ENCODE data around the gene CREM. TPM values are rescaled to one million over a fixed set of nuclear protein-coding genes. Genes with fewer than 3 reads are reported as not detected.

Gene CREM
- total RNA-seq, 2 experiments from 2014 or later: 32.2 to 38.1 TPM

DNA sequence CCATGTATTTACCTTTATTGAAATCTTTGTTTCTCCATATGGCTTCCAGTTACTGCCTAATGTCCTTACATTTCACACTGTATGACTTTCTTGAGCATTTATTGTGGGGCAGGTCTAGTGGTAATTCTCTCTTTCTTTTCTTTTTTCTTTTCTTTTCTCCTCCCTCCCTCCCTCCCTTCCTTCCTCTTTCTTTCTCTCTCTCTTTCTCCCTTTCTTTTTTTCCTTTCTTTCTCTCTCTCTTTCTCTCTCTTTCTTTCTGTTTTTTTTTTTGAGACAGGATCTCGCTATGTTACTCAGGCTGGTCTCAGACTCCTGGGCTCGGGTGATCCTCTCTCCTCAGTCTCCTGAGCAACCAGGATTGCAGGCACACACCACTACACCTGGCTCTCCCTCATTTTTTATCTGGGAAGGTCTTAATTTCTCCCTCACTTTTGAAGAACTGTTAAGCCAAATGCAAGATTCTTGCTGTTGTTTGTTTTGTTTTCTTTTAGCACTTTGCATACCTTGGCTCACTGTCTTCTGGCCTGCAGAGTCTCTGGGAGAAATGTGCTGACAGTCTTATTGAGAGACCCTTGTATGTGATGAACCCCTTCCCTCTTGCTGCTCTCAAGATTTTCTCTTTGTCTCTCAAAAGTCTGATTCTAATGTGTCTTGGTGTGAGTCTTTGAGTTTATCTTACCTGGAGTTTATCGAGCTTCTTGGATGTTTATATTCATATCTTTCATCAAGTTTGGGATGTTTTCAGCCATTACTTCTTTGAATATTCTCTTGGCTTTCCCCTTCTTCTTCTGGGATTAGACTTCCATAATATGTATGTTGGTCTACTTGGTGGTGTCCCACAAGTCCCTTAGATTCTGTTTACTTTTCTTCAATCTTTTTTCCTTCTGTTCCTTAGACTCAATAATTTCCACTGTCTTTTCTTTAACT, 130.7 kb downstream of the CREM start:
- H3K36me3 ChIP-seq (ENCODE audit: insufficient read depth, low read length): no peaks in the 10 kb centered on the region
- intact Hi-C loops (cut with micrococcal nuclease; ENCODE audit: unreplicated experiment): no loop called here
- H3K4me2 ChIP-seq (ENCODE audit: low read length): no peak overlapping the region
- H3K4me3 ChIP-seq (ENCODE audit: low read depth, low read length, poor library complexity, severe bottlenecking): no peak overlapping the region
- H3K79me2 ChIP-seq (ENCODE audit: insufficient read depth, low read depth, low read length): no peaks in the 10 kb centered on the region
- no peak overlapping the region for H2AFZ ChIP-seq (ENCODE audit: low read length)
- CTCF ChIA-PET (ENCODE audit: unreplicated experiment): no interaction called here
- no TSS peak for BruUV-seq (replicated peaks)
- POLR2A ChIA-PET: interaction anchor here (0.5 kb wide), 2 partner anchors 164 to 1541 kb away, joined by 3 to 4 read pairs; no protein-coding TSS in a partner anchor
- no peak for TF ChIP-seq EZH2phosphoT487 (IDR thresholded peaks at IDR 0.05; ENCODE audit: borderline replicate concordance, low read depth, low read length)
- TF ChIP-seq, protein P1, sequence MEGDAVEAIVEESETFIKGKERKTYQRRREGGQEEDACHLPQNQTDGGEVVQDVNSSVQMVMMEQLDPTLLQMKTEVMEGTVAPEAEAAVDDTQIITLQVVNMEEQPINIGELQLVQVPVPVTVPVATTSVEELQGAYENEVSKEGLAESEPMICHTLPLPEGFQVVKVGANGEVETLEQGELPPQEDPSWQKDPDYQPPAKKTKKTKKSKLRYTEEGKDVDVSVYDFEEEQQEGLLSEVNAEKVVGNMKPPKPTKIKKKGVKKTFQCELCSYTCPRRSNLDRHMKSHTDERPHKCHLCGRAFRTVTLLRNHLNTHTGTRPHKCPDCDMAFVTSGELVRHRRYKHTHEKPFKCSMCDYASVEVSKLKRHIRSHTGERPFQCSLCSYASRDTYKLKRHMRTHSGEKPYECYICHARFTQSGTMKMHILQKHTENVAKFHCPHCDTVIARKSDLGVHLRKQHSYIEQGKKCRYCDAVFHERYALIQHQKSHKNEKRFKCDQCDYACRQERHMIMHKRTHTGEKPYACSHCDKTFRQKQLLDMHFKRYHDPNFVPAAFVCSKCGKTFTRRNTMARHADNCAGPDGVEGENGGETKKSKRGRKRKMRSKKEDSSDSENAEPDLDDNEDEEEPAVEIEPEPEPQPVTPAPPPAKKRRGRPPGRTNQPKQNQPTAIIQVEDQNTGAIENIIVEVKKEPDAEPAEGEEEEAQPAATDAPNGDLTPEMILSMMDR (conservative IDR thresholded peaks at IDR 0.05; ENCODE audit: low read length): no peak
- no peak for DNase-seq (ENCODE audit: low spot score)
- H3K27ac ChIP-seq (ENCODE audit: low read depth, low read length, poor library complexity, severe bottlenecking): no peak overlapping the region
- no peaks in the 10 kb centered on the region for H3K4me1 ChIP-seq (ENCODE audit: insufficient read depth, low read length, poor library complexity, severe bottlenecking)
- no peaks in the 10 kb centered on the region for H3K9me2 ChIP-seq (ENCODE audit: insufficient read depth, low read length)
- H3K9me3 ChIP-seq (ENCODE audit: low read length): 0 out of 2 replicates have a peak, but pooled peaks cover 4% of the 10 kb centered on the region
- no peaks in the 10 kb centered on the region for H4K20me1 ChIP-seq (ENCODE audit: insufficient read depth, low read length)

DNA sequence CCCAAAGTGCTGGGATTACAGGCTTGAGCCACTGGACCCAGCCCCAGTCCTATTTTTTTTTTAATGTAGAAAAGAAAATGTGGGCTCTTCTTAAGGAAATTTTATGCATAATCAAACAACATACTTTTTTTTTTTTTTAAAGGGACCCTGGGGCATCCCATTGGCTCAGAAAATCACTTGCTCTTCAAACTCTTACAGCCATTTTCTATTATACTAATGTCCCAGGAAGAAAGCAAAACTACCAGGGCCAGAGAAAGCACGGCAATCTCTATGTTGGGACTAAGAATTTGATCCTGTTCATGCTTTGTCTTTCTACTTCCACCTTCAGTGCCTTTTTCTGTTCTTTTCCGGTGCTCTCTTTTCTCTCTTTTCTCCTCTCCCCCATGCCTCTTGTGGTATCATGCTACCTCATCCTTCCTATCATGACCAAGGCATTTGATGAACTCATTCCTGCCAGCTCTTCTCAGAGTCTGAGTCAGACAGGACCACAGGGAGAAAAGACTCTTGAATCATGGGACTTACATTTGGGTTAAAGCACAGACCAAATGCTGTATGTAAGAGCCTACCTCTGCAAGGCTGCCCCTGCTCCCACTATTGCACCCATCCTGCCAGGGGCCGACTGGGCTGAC, 133.2 kb downstream of the CREM start:
- Histone ChIP-seq H3K79me2 (ENCODE audit: insufficient read depth, low read depth, low read length) (no peaks in the 10 kb centered on the region), H2AFZ (ENCODE audit: low read length) (no peak overlapping the region), H3K36me3 (ENCODE audit: insufficient read depth, low read length) (no peaks in the 10 kb centered on the region), H3K4me2 (ENCODE audit: low read length) (no peak overlapping the region), H3K9me3 (ENCODE audit: low read length) (0 out of 2 replicates have a peak, but pooled peaks cover 4% of the 10 kb centered on the region), H3K4me1 (ENCODE audit: insufficient read depth, low read length, poor library complexity, severe bottlenecking) (no peaks in the 10 kb centered on the region), H3K27ac (ENCODE audit: low read depth, low read length, poor library complexity, severe bottlenecking) (no peak overlapping the region), H4K20me1 (ENCODE audit: insufficient read depth, low read length) (no peaks in the 10 kb centered on the region), H3K9me2 (ENCODE audit: insufficient read depth, low read length) (no peaks in the 10 kb centered on the region), H3K4me3 (ENCODE audit: low read depth, low read length, poor library complexity, severe bottlenecking) (no peak overlapping the region)
- DNase-seq (ENCODE audit: low spot score): no peak
- no peak for TF ChIP-seq EZH2phosphoT487 (IDR thresholded peaks at IDR 0.05; ENCODE audit: borderline replicate concordance, low read depth, low read length)
- TF ChIP-seq, protein P1 (conservative IDR thresholded peaks at IDR 0.05; ENCODE audit: low read length): no peak
- intact Hi-C loops (cut with micrococcal nuclease; ENCODE audit: unreplicated experiment): no loop called here
- BruUV-seq (replicated peaks): no TSS peak
- ChIA-PET CTCF (ENCODE audit: unreplicated experiment) (no interaction called here), POLR2A (interaction anchor here (1.1 kb wide), 1 partner anchor 11 kb away, joined by 4 read pairs; no protein-coding TSS in a partner anchor)
